ENCODE data around the gene SELENON. TPM values are rescaled to one million over a fixed set of nuclear protein-coding genes. Genes with fewer than 3 reads are reported as not detected.

Gene SELENON
- polyA plus RNA-seq, 3 donors = 1.5 to 31.5 (median 3.5) TPM

DNA sequence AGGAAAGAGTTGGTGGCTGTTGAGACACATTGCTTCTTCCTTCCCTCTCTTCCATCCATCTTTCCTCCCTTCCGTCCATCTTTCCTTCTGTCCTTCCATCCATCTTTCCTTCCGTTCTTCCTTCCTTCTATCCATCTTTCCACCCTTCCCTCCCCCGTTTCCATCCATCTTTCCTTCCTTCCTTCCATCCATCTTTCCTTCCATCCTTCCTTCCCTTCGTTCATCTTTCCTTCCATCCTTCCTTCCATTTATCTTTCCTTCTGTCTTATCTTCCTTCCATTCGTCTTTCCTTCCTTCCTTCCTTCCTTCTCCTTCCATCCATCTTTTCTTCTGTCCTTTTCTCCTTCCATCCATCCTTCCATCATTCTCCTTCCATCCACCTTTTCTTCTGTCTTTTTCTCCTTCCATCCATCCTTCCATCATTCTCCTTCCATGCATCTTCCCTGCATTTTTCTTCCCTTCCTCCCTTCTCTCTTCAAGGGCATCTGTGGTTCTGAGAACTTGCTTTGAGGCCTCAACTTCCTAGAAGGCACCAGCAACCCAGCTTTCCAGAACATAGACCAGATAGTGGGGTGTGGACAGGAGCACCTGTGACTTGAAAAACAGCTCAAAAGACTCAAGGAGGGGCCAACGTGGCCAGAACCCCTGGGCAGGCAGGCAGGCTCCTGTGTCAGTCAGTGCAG lies 48.9 kb upstream of the SELENON start:
- no peak overlapping the region for H3K27ac Mint-ChIP-seq

More for the DNA sequence above, 48.9 kb upstream of the SELENON start:
- Histone ChIP-seq H3K4me3 (replicated peaks in 1 of 3; ENCODE audit: low read depth in 2 of 3, low read length in 3 of 3) (no peak overlapping the region), H4K20me1 (ENCODE audit: insufficient read depth, low read length) (no peaks in the 10 kb centered on the region), H3K9ac (ENCODE audit: insufficient read depth, low read length, poor library complexity, severe bottlenecking) (no peak overlapping the region), H3K4me2 (replicated peaks; ENCODE audit: extremely low read depth, low read length, poor library complexity, severe bottlenecking) (no peak overlapping the region), H3K9me3 (replicated peaks in 1 of 2; ENCODE audit: control insufficient read depth in 1 of 2, insufficient read depth in 1 of 2, low read length in 2 of 2) (no peaks in the 10 kb centered on the region), H3K79me2 (ENCODE audit: insufficient read depth, low read length) (no peaks in the 10 kb centered on the region), H2AFZ (ENCODE audit: insufficient read depth, low read depth, low read length, poor library complexity, severe bottlenecking) (no peak overlapping the region), H3K4me1 (ENCODE audit: control insufficient read depth in 1 of 2, insufficient read depth in 2 of 2, low read length in 2 of 2) (peaks cover 0 to under 1% of the 10 kb centered on the region in 2 donors), H3K27ac (ENCODE audit: low read depth in 1 of 2, low read length in 2 of 2) (no peak overlapping the region), H3K36me3 (replicated peaks in 1 of 2; ENCODE audit: control insufficient read depth in 1 of 2, insufficient read depth in 2 of 2, low read length in 2 of 2) (peaks cover 0 to 35% of the 10 kb centered on the region in 2 donors), H3K27me3 (ENCODE audit: control insufficient read depth in 2 of 2, insufficient read depth in 2 of 2, low read length in 2 of 2) (no peaks in the 10 kb centered on the region)
- intact Hi-C loops (cut with micrococcal nuclease) = no loop called here
- no peak for TF ChIP-seq CTCF (IDR thresholded peaks at IDR 0.05)
- Mint-ChIP-seq H3K4me3 (no peak overlapping the region), H3K27me3 (ENCODE audit: low read depth in 3 of 3) (peaks cover 0 to 3% (median 3%) of the 10 kb centered on the region in 3 donors), H3K4me1 (peaks cover 13% of the 10 kb centered on the region), H3K9me3 (peaks cover 0 to 2% (median 0%) of the 10 kb centered on the region in 7 donors), H3K36me3 (peaks cover 12 to 19% of the 10 kb centered on the region in 2 donors)
- DNase-seq = no peak
- 87% methylated on average over 6 of the region's 6 CpGs for WGBS (ENCODE audit: insufficient coverage)
